Right atrium auricular region (tissue), 2 donors: Measurements from ENCODE around the gene PLA2G4D. TPM values are rescaled to one million over a fixed set of nuclear protein-coding genes. Genes with fewer than 3 reads are reported as not detected.
A peak's percentile ranks its signal among the peaks of the same experiment; 100 is the strongest.

Source experiments
- DNase-seq: peaks from one replicate; pipeline ENCODE4 v3.0.0-alpha.2; 2019; ENCODE audit warnings: low spot score
- H3K27ac ChIP-seq, 2 donors: fragments of 200-600 bp; sonication (generic); 1 replicate in 1 of 2; 2 replicates in 1 of 2; pipeline ENCODE4 v1.5.1; 2016 to 2019
- H3K27me3 ChIP-seq, 2 donors: fragments of 200-600 bp; sonication (generic); one replicate each; pipeline versions ENCODE4 v1.5.1 to v1.6.0; 2017 to 2019
- H3K36me3 ChIP-seq: fragments of 200-600 bp; sonication (generic); one replicate; pipeline ENCODE4 v1.5.1; 2016
- H3K4me1 ChIP-seq, 2 donors: fragments of 200-600 bp; sonication (generic); one replicate each; pipeline versions ENCODE4 v1.5.1 to v1.6.0; 2017 to 2019
- H3K4me3 ChIP-seq, 2 donors: fragments of 200-600 bp; sonication (generic); 1 replicate in 1 of 2; 2 replicates in 1 of 2; pipeline ENCODE4 v1.5.1; 2017 to 2019; ENCODE audit warnings: mild to moderate bottlenecking in 1 of 2, moderate library complexity in 1 of 2
- H3K9me3 ChIP-seq, 2 donors: fragments of 200-600 bp; sonication (generic); one replicate each; pipeline ENCODE4 v1.5.1; 2019
- total RNA-seq, 2 donors: library from RNA; depleted of rRNA; stranded (reverse); fragments of >200 nt; gene quantifications; one replicate each; pipeline ENCODE4 v1.1.0, GENCODE V29; 2016
- TF ChIP-seq, protein P1 (sequence below), 2 donors: fragments of 200-600 bp; sonication (generic); IDR thresholded peaks; one replicate each; pipeline ENCODE4 v1.5.1; 2019; ENCODE audit warnings: antibody characterized with exemption in 2 of 2

Gene PLA2G4D
- total RNA-seq, 2 donors from 2014 or later = not detected

DNA sequence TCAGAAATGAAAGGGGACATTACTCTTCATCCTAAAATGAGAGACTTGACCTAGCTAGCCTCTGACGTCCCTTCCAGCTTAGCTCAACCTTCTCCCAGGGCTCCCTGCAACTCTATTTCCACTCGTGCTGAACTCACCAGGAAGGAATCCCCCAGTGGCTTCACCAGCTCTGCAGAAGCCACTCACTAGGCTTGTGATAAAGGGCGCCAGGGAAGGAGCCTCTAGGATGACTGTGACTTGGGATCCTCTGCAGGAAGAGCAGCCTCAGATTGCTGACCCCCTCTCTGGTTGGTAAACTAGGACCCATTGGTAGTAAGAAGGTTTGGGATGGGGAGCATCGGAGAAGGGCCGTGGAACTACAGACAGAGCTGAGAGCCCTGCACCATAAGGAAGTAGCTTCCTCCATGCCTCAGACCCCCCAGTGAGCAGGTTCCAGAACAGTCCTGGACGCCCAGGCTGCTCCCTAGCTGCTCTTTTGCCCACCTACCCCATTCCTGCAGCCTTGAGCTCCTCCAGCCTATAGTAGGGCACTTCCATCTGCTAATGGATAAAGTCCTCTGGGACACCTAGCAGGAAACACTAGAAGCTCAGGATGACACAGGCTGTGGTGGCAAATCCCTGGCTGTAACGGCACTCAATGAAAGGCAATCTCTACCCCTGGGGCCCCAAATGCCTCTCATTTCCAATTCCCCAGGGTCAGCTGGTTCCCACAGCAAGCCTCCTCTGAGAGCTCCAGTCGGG is 36.1 kb upstream of the PLA2G4D start:
- H3K4me1 ChIP-seq = no peaks in the 10 kb centered on the region
- no peak overlapping the region for H3K27ac ChIP-seq
- no peaks in the 10 kb centered on the region for H3K27me3 ChIP-seq
- no peaks in the 10 kb centered on the region for H3K36me3 ChIP-seq
- DNase-seq = peak; percentile 26
- TF ChIP-seq, protein P1, sequence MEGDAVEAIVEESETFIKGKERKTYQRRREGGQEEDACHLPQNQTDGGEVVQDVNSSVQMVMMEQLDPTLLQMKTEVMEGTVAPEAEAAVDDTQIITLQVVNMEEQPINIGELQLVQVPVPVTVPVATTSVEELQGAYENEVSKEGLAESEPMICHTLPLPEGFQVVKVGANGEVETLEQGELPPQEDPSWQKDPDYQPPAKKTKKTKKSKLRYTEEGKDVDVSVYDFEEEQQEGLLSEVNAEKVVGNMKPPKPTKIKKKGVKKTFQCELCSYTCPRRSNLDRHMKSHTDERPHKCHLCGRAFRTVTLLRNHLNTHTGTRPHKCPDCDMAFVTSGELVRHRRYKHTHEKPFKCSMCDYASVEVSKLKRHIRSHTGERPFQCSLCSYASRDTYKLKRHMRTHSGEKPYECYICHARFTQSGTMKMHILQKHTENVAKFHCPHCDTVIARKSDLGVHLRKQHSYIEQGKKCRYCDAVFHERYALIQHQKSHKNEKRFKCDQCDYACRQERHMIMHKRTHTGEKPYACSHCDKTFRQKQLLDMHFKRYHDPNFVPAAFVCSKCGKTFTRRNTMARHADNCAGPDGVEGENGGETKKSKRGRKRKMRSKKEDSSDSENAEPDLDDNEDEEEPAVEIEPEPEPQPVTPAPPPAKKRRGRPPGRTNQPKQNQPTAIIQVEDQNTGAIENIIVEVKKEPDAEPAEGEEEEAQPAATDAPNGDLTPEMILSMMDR (IDR thresholded peaks at IDR 0.05) = no peak
- H3K4me3 ChIP-seq = no peak overlapping the region
- no peaks in the 10 kb centered on the region for H3K9me3 ChIP-seq

DNA sequence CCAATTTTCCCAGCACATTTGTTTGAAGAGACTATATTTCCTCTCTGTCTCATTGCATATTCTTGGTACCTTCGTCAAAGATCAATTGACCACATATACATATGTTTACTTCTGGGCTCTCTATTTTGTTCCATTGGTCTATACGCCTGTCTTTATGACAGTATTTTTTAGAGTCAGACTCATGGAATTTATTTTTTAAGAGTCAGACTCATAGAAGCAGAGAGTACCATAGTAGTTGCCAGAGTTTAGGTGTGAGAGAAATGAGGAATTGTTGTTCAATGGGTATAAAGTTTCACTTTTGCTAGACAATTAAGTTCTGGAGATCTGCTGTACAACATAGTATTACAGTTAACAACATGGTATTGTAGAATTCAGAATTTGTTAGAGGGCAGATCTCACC is 35.0 kb upstream of the PLA2G4D start:
- Histone ChIP-seq H3K27me3 (no peaks in the 10 kb centered on the region), H3K36me3 (no peaks in the 10 kb centered on the region), H3K9me3 (no peaks in the 10 kb centered on the region), H3K4me1 (no peaks in the 10 kb centered on the region), H3K27ac (no peak overlapping the region), H3K4me3 (no peak overlapping the region)
- DNase-seq = no peak
- TF ChIP-seq, protein P1 (IDR thresholded peaks at IDR 0.05) = no peak

DNA sequence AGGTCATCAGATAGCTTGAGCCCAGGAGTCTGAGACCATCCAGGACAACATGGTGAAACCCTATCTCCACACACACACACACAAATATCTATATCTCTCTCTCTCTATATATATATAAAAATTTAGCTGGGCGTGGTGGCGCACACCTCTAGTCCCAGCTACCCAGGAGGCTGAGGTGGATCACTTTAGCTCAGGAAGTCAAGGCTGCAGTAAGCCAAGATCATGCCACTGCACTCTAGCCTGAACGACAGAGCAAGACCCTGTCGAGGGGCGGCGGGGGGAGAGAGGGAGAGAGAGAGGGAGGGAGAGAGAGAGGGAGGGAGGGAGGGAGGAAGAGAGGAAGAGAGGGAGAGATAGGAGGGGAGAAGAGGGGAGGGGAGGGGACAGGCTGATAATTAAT is 34.1 kb upstream of the PLA2G4D start:
- Histone ChIP-seq H3K27ac (no peak overlapping the region), H3K4me3 (no peak overlapping the region), H3K9me3 (no peaks in the 10 kb centered on the region), H3K27me3 (no peaks in the 10 kb centered on the region), H3K4me1 (no peaks in the 10 kb centered on the region), H3K36me3 (no peaks in the 10 kb centered on the region)
- no peak for DNase-seq
- TF ChIP-seq, protein P1 (IDR thresholded peaks at IDR 0.05) = no peak

DNA sequence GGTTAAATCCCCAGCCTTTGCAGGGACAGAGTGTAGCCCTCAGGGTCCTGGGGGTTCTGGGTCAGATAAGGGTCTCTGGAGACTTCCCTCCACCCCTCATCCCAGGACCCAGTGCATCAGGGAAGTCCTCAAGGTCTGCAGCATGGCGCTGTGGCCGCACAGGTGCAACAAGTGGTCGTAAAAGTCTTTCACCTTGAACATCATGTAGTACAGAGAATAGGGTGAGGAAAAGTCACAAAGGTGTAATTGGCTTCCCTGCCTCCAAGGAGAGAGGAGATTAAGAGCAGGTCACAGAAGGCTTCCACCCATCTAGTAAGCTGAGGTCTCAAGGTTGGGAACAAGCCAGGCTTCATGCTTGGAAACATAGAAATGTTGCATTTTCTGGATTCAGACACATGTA is 29.2 kb upstream of the PLA2G4D start:
- DNase-seq = peak; percentile 38
- no peak overlapping the region for H3K27ac ChIP-seq
- no peaks in the 10 kb centered on the region for H3K9me3 ChIP-seq
- no peak overlapping the region for H3K4me3 ChIP-seq
- TF ChIP-seq, protein P1 (IDR thresholded peaks at IDR 0.05) = no peak
- peaks cover 0 to 7% of the 10 kb centered on the region in 2 donors for H3K4me1 ChIP-seq
- H3K27me3 ChIP-seq = no peaks in the 10 kb centered on the region
- H3K36me3 ChIP-seq = no peaks in the 10 kb centered on the region

DNA sequence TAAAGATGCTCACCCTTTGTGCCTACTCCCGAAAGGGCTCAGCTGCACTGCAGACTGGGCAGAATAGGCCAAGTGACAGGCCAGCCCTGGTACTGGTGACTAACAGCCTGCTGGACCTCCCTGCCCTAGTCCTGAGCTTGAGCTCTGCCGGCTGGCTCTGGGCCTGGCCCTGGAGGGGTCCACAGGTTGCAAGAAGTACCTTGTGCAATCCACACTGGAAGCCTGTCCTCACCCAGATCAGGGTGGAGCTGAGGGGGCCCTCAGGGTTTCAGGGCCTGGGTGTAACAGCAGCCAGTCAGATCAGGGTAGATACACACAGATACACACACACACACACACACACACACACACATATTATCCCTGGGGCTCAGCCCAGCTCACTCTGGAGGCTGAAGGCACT is 27.3 kb upstream of the PLA2G4D start:
- peaks cover 0 to 7% of the 10 kb centered on the region in 2 donors for H3K4me1 ChIP-seq
- H3K27ac ChIP-seq = no peak overlapping the region
- H3K9me3 ChIP-seq = no peaks in the 10 kb centered on the region
- TF ChIP-seq, protein P1 (IDR thresholded peaks at IDR 0.05) = no peak
- H3K4me3 ChIP-seq = no peak overlapping the region
- no peaks in the 10 kb centered on the region for H3K27me3 ChIP-seq
- no peaks in the 10 kb centered on the region for H3K36me3 ChIP-seq
- no peak for DNase-seq

DNA sequence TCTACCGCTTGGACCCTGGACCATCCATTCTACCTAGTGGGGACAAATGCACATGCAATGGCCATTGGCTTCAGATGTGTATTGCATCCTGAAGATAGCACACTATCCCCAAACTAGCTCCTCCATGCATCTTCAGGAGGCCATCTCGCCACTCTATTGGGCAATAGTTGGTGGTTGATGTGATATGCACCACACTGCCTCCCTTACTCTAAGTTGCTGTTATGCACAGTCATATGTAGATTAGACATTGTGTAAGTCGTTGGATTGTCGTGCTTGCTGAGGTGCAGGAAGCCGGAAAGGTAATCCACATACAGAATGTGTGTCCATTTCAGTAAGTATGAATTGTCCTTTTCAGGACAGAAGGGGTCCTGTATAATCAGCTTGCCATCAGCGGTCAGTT is 26.7 kb upstream of the PLA2G4D start:
- TF ChIP-seq, protein P1 (IDR thresholded peaks at IDR 0.05) = no peak
- Histone ChIP-seq H3K27ac (no peak overlapping the region), H3K36me3 (no peaks in the 10 kb centered on the region), H3K4me3 (no peak overlapping the region), H3K4me1 (peaks cover 0 to 7% of the 10 kb centered on the region in 2 donors), H3K9me3 (no peaks in the 10 kb centered on the region), H3K27me3 (no peaks in the 10 kb centered on the region)
- DNase-seq = no peak
